Epithelial cell of esophagus (primary cell): ENCODE data around the gene RHOB.
"Not testable (repeated sequence)": the region's sequence is repeated elsewhere in the genome, so short reads cannot be mapped to it uniquely, and the experiment has no call there.

Experiments
- DNase-seq: peaks from one replicate; pipeline ENCODE4 v3.0.0; 2010; ENCODE audit warnings: low read depth
- H3K4me3 ChIP-seq: 2 replicates; pipeline ENCODE4 v1.5.1; 2011; ENCODE audit warnings: mild to moderate bottlenecking, low read length, control low read depth
- TF ChIP-seq, protein P1 (sequence below): IDR thresholded peaks from 2 replicates; pipeline ENCODE4 v1.5.1; 2011; ENCODE audit warnings: low read depth, mild to moderate bottlenecking, low read length, control low read depth, inconsistent platforms; ENCODE audit not compliant: insufficient read depth; ENCODE audit errors: missing control alignments

The RHOB gene

GRCh38 chr2:20415511-20415918 is 31.4 kb upstream of the RHOB start:
- H3K4me3 ChIP-seq: no peak overlapping the region
- TF ChIP-seq, protein P1, sequence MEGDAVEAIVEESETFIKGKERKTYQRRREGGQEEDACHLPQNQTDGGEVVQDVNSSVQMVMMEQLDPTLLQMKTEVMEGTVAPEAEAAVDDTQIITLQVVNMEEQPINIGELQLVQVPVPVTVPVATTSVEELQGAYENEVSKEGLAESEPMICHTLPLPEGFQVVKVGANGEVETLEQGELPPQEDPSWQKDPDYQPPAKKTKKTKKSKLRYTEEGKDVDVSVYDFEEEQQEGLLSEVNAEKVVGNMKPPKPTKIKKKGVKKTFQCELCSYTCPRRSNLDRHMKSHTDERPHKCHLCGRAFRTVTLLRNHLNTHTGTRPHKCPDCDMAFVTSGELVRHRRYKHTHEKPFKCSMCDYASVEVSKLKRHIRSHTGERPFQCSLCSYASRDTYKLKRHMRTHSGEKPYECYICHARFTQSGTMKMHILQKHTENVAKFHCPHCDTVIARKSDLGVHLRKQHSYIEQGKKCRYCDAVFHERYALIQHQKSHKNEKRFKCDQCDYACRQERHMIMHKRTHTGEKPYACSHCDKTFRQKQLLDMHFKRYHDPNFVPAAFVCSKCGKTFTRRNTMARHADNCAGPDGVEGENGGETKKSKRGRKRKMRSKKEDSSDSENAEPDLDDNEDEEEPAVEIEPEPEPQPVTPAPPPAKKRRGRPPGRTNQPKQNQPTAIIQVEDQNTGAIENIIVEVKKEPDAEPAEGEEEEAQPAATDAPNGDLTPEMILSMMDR: no peak
- peak; percentile 84 for DNase-seq

DNA sequence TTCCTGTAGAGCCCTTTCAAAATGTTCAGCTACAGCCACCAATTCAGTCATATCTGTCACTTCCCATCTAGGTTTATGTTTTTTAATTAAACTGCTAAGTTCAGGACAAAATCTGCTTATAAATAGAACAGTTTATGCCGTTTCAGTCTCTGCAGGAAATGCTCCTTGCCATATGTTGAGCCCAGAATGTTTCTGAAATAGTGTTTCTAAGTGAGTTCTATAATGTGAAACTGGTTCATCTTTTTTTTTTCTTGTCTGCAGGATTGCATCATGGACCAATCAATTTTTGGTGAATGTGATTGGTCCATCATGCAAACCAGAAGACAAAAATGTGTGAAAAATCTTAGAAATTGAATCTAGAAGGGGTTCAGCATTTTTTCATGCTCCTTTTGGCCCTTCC is 30.2 kb upstream of the RHOB start:
- no peak for DNase-seq
- no peak overlapping the region for H3K4me3 ChIP-seq
- TF ChIP-seq, protein P1: no peak

DNA sequence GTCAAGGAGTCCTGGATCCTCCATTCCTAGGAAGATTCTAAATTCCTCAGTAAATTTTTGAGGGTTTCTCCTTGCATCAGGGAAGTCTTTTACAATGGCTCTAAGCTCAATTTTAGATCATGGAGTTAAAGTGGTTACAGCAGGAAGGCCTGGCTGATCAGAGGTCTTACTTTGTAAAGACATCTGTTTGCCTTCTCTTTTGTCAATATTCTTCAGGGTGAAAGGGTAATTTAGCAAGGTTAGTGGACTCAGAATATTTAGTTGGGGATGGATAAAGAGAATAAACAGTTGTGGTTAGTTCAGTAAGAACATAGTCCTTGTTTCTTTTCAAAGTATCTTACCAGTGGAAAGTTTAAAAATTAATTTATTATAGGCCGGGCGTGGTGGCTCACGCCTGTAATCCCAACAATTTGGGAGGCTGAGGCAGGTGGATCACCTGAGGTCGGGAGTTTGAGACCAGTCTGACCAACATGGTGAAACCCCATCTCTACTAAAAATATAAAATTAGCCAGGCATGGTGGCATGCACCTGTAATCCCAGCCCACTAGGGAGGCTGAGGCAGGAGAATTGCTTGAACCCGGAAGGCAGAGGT is 29.5 kb upstream of the RHOB start:
- not testable (repeated sequence) for H3K4me3 ChIP-seq, DNase-seq

- H3K4me3 ChIP-seq: no peak overlapping the region
- TF ChIP-seq, protein P1: no peak
- DNase-seq: no peak
Measured at GRCh38 chr2:20418519-20418918, 28.4 kb upstream of the RHOB start.

GRCh38 chr2:20419007-20419576 is 27.8 kb upstream of the RHOB start:
- TF ChIP-seq, protein P1: no peak
- no peak overlapping the region for H3K4me3 ChIP-seq
- no peak for DNase-seq

GRCh38 chr2:20419752-20420151 is 27.1 kb upstream of the RHOB start:
- H3K4me3 ChIP-seq: no peak overlapping the region
- DNase-seq: no peak
- TF ChIP-seq, protein P1: no peak

DNA sequence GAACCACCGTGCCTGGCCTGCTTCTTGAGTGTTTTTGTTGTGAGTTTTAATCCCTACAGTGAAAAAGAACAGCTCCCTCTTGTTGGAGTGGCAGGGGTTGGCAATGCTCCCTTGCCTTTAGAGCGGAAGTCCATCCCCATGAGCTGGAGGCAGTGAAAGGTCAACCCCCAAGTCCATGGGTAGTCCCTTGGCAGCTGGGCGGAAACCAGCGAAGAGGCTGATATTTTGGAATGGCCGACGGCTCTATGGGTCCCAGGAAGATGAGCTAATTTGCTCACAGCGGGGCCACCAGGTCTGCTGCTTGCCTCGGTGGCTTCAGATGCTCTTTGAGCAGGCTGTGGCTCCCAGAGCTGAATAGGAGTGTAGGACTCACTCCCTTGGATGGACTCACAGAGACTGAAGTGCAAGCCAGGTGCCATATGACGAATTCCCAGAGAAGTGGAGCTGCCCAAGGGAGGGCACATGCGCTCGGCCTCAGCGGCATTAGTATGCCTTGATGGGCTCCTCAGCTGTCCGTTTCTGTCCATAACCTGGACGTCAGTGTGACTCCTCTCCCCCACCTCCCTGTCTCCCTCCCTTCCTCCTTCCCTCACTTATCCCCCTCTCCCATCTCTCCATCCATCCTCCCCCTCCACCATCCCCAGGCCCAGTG is 25.4 kb upstream of the RHOB start:
- DNase-seq: no peak
- no peak overlapping the region for H3K4me3 ChIP-seq
- TF ChIP-seq, protein P1: no peak
